ENCODE data around the gene FCHSD1. TPM values are rescaled to one million over a fixed set of nuclear protein-coding genes. Genes with fewer than 3 reads are reported as not detected.
A peak's percentile ranks its signal among the peaks of the same experiment; 100 is the strongest.

Gene FCHSD1
- total RNA-seq, 6 donors from 2014 or later = 10.2 to 106 (median 32.7) TPM

DNA sequence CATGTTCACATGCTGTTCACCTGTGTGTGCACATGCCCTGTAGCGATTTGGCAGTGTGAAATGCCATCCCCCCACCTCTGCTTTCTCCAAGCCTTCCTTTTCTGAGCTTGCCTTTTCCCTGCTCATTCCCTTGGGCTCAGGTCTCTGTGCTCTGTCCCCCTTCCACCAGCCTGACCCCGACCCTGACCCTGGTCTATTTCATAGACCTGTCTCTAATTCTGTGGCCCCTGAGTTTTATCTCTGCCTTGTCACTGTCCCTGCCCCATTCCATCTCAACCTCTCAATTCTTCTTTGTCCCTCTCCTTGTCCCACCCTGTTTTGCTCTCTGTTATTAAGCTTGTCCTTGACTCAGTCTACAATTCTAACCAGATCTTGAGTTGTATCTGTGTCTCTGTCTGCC, 30.1 kb upstream of the FCHSD1 start:
- Histone ChIP-seq H3K36me3 (peaks cover 0 to 16% (median 0%) of the 10 kb centered on the region in 4 donors), H3K4me1 (peaks cover 22 to 50% (median 42%) of the 10 kb centered on the region in 4 donors), H3K27me3 (no peaks in the 10 kb centered on the region), H3K27ac (peak overlapping the region; percentile 77 to 94 (median 89)), H3K9me3 (no peaks in the 10 kb centered on the region), H3K4me3 (peak overlapping the region; percentile 51 to 78 (median 59))
- 52 to 55% methylated on average over 2 of the region's 2 CpGs for WGBS, 2 donors
- ATAC-seq (ENCODE audit: low FRiP score in 2 of 2) (no peak), DNase-seq (no peak)
- TF ChIP-seq POLR2AphosphoS5 (IDR thresholded peaks at IDR 0.05) (no peak), POLR2A (IDR thresholded peaks at IDR 0.05) (no peak), EP300 (IDR thresholded peaks at IDR 0.05) (no peak)
- TF ChIP-seq, protein P1, sequence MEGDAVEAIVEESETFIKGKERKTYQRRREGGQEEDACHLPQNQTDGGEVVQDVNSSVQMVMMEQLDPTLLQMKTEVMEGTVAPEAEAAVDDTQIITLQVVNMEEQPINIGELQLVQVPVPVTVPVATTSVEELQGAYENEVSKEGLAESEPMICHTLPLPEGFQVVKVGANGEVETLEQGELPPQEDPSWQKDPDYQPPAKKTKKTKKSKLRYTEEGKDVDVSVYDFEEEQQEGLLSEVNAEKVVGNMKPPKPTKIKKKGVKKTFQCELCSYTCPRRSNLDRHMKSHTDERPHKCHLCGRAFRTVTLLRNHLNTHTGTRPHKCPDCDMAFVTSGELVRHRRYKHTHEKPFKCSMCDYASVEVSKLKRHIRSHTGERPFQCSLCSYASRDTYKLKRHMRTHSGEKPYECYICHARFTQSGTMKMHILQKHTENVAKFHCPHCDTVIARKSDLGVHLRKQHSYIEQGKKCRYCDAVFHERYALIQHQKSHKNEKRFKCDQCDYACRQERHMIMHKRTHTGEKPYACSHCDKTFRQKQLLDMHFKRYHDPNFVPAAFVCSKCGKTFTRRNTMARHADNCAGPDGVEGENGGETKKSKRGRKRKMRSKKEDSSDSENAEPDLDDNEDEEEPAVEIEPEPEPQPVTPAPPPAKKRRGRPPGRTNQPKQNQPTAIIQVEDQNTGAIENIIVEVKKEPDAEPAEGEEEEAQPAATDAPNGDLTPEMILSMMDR (IDR thresholded peaks at IDR 0.05) = peak in 1 of 6 experiments; percentile 1

DNA sequence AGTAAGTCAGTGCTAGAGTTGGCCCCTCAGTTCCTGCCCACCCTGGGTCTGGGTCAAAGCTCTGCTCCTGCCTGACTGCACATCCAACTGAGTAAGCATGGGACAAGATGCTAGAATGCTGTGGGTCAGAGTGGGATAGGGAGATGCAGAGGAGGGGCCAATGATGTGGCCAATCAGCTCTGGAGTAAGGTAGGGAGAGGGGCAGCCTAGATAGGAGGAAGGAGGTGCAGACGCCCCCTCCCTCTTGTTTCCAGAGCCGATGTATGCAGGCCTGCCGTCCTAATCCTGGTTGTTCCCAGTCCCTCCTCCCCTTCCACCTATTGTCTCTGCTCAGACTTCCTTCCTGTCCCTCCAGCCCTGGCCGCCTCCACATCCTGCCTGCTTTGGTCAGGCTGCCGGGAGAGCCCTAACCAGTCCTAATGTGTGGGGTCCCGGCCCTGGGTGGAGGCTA, 29.6 kb upstream of the FCHSD1 start:
- Histone ChIP-seq H3K27ac (peak overlapping the region; percentile 77 to 94 (median 89)), H3K27me3 (no peaks in the 10 kb centered on the region), H3K4me3 (peak overlapping the region; percentile 11 to 78 (median 59)), H3K4me1 (peaks cover 22 to 49% (median 42%) of the 10 kb centered on the region in 4 donors), H3K9me3 (no peaks in the 10 kb centered on the region), H3K36me3 (peaks cover 0 to 16% (median 0%) of the 10 kb centered on the region in 4 donors)
- WGBS, 2 donors = 32 to 42% methylated on average over 4 to 6 of the region's 6 CpGs
- peak in 1 of 4 donors; percentile 18 for TF ChIP-seq POLR2A (IDR thresholded peaks at IDR 0.05)
- peak; percentile 77 to 79 for TF ChIP-seq POLR2AphosphoS5 (IDR thresholded peaks at IDR 0.05)
- TF ChIP-seq, protein P1 (IDR thresholded peaks at IDR 0.05) = no peak
- TF ChIP-seq EP300 (IDR thresholded peaks at IDR 0.05) = peak in 2 of 4 donors; percentile 38 to 56
- peak in 1 of 2 donors; percentile 48 for DNase-seq
- ATAC-seq (ENCODE audit: low FRiP score in 2 of 2) = peak; percentile 5 to 61

DNA sequence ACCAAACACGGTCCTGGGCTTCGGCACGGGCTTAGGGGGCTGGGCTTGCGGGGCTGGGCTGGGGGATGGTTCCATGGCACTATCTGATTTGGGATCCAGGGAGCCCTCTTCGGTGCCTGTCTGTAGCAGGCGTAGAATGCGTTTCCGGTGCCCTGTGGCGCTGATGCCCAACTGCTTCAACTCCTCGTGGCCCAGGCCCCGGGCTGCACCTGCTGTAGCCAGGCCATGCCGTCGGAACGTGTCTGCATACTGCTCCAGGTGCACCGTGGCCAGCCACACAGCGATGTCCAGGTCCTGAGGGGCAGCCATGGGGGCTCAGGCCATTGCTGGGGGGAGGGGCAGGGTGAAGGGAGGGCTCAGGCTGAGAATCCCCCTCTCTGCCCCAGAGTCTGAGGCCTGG, 29.0 kb upstream of the FCHSD1 start:
- 47 to 81% methylated on average over 3 to 8 of the region's 16 CpGs for WGBS, 2 donors
- DNase-seq (no peak), ATAC-seq (ENCODE audit: low FRiP score in 2 of 2) (no peak)
- Histone ChIP-seq H3K4me3 (peak overlapping the region in 3 of 4 donors; percentile 29 to 78 (median 60)), H3K27ac (peak overlapping the region; percentile 47 to 94 (median 61)), H3K4me1 (peaks cover 22 to 45% (median 39%) of the 10 kb centered on the region in 4 donors), H3K27me3 (no peaks in the 10 kb centered on the region), H3K9me3 (no peaks in the 10 kb centered on the region), H3K36me3 (peaks cover 0 to 16% (median 0%) of the 10 kb centered on the region in 4 donors)
- TF ChIP-seq POLR2A (IDR thresholded peaks at IDR 0.05) = no peak

DNA sequence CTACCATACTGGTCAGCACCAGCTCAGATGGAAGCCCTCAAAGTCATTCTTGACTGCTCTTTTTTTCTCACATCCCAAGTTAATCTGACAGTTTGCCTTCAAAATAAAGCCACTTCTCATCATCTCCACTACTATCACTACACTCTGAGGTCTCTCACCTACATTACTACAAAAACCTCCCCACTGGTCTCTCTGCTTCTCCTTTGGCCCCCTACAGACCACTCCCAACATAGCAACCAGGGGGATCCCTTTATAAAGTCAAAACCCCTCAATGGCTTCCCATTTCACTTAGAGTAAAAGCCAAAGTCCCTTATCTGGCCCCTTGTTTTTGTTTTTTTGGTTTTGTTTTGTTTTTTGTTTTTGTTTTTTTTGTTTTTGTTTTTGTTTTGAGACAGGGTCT, 26.2 kb upstream of the FCHSD1 start:
- no peak for TF ChIP-seq EP300 (IDR thresholded peaks at IDR 0.05)
- no peak for TF ChIP-seq POLR2A (IDR thresholded peaks at IDR 0.05)
- TF ChIP-seq, protein P1 (IDR thresholded peaks at IDR 0.05) = no peak
- TF ChIP-seq POLR2AphosphoS5 (IDR thresholded peaks at IDR 0.05) = no peak
- Histone ChIP-seq H3K9me3 (no peaks in the 10 kb centered on the region), H3K36me3 (peaks cover 0 to 30% (median 4%) of the 10 kb centered on the region in 4 donors), H3K4me3 (no peak overlapping the region), H3K4me1 (peaks cover 15 to 37% (median 27%) of the 10 kb centered on the region in 4 donors), H3K27ac (peak overlapping the region in 1 of 4 donors; percentile 45), H3K27me3 (no peaks in the 10 kb centered on the region)
- ATAC-seq (ENCODE audit: low FRiP score in 2 of 2) = no peak
- DNase-seq = no peak

DNA sequence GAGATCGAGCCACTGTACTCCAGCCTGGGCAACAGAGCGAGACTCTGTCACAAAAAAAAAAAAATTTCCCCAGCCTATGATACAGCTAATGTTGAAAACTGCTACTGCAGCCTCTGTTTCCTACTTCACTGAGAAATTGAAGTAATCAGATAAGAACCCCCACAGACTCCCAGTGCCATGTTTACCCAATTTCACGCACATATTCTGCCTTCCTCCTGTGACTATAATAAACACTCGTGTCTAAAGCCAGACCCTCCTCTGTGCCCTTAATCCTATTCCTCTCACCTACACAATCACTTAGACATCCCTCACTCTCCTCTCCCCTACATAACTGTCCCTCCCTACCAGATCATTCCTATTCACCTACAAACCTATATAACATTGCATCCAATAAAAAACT, 24.5 kb upstream of the FCHSD1 start:
- DNase-seq = no peak
- Histone ChIP-seq H3K36me3 (peaks cover 0 to 48% (median 13%) of the 10 kb centered on the region in 4 donors), H3K27ac (no peak overlapping the region), H3K9me3 (no peaks in the 10 kb centered on the region), H3K4me3 (no peak overlapping the region), H3K4me1 (peaks cover 6 to 23% (median 15%) of the 10 kb centered on the region in 4 donors), H3K27me3 (no peaks in the 10 kb centered on the region)
- WGBS, 2 donors = 68 to 82% methylated on average over 4 of the region's 4 CpGs
- TF ChIP-seq EP300 (IDR thresholded peaks at IDR 0.05) = no peak
- TF ChIP-seq POLR2A (IDR thresholded peaks at IDR 0.05) = no peak
- TF ChIP-seq, protein P1 (IDR thresholded peaks at IDR 0.05) = no peak
- no peak for TF ChIP-seq POLR2AphosphoS5 (IDR thresholded peaks at IDR 0.05)
- no peak for ATAC-seq (ENCODE audit: low FRiP score in 2 of 2)

Measured in upper lobe of left lung (tissue), 6 donors.